GM12875 (cell line): ENCODE data around the gene C1QTNF7.

Experiments used
- H3K4me3 ChIP-seq: one replicate; pipeline ENCODE4 v1.5.1; 2011; ENCODE audit warnings: low read depth, low read length, control low read depth
- CTCF ChIP-seq: IDR thresholded peaks from 2 replicates; pipeline ENCODE4 v1.5.1; 2011; ENCODE audit warnings: low read depth, mild to moderate bottlenecking, control low read depth, inconsistent platforms, low read length, moderate library complexity, borderline replicate concordance; ENCODE audit not compliant: insufficient read depth

The C1QTNF7 gene

DNA sequence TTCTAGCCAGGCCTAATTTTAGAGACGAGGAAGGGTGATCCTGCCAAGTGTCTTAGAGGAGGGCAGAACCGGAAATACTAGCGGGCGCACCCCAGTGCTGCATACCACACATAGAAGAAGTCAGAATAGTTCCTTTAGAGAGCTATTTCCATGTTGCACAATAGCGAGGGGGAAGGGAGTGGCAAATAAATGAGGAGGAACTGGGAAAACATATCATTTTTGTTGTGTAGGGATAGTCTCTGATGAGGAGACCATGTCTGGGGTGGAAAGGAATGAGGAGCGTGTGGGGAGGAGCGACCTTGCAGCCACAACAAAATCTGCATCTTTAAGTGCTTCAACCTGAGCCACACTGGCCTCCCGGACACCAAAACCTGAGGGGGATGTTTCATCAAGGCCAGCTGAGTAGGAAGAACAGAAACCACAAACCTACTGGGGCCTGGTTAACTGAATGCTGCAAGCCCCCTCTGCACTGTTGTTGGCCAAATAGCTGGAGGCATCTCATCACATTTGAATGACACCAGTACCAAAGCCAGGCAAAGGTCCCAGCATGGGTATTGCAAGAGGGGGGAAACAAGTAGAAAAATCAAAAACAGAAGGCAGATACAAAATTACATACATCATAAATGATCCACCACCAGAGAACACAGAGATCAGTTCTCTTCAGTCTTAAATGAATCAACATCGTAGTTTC, 26.7 kb upstream of the C1QTNF7 start:
- no peak overlapping the region for H3K4me3 ChIP-seq
- no peak for TF ChIP-seq CTCF

- no peak overlapping the region for H3K4me3 ChIP-seq
- no peak for TF ChIP-seq CTCF
Measured at GRCh38 chr4:15402146-15402545, 25.7 kb upstream of the C1QTNF7 start.

DNA sequence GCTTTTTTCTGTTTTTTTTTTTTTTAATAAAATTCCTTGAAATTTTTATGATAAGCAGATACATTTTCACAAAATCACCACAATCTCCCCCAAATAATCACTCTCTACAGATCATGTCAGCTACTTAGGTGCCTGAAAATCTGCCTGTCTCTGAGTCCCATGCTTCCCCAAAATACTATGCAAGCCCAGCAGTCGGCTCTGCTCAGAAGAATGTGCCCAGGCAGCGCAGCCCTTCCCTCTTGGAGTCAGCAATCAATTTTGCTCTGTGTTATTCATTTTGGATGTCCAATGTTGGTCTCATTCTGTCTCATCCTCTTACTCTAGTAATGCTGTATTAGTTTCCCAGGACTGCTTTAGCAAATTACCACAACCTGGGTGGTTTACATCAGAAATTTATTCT, 24.9 kb upstream of the C1QTNF7 start:
- H3K4me3 ChIP-seq = no peak overlapping the region
- no peak for TF ChIP-seq CTCF

DNA sequence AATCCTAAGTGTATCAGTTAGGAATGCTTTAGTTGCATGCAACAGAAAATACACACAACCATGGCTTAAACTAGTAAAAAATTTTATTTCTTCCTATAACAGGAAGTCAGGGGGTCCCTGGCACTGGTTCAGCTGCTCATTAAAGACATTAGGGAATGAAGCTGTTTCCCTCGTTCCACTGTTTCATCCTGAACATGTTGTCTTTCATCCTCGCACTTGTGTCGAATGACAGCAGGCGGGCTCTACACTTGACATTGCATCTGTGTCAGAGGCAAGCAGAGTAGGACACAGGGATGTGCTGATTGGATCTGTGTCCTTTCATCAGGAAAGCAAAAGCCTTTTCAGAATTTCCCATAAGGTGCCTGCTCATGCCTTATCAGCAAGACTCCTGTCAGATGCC, 22.8 kb upstream of the C1QTNF7 start:
- TF ChIP-seq CTCF = no peak
- H3K4me3 ChIP-seq = no peak overlapping the region

- no peak overlapping the region for H3K4me3 ChIP-seq
- TF ChIP-seq CTCF = no peak
Measured at GRCh38 chr4:15410750-15411149, 17.1 kb upstream of the C1QTNF7 start.

DNA sequence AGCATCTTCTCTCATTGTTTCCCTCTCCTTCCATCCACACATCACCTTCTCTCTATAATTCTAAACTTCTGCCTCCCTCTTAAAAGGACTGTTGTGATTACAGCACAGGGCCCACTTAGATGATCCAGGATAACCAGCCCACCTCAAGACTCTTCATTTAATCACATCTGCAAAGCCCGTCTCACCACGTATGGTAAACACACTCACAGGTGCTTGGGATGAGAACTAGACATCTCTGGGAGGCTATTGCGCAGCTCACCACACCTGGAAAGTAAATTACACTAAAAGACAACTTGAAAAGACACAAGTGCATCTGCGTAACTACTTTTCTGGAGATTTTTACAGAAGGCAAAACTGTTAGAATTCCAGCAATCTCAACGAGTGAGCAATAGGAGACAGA, 15.4 kb upstream of the C1QTNF7 start:
- no peak overlapping the region for H3K4me3 ChIP-seq
- TF ChIP-seq CTCF = no peak

DNA sequence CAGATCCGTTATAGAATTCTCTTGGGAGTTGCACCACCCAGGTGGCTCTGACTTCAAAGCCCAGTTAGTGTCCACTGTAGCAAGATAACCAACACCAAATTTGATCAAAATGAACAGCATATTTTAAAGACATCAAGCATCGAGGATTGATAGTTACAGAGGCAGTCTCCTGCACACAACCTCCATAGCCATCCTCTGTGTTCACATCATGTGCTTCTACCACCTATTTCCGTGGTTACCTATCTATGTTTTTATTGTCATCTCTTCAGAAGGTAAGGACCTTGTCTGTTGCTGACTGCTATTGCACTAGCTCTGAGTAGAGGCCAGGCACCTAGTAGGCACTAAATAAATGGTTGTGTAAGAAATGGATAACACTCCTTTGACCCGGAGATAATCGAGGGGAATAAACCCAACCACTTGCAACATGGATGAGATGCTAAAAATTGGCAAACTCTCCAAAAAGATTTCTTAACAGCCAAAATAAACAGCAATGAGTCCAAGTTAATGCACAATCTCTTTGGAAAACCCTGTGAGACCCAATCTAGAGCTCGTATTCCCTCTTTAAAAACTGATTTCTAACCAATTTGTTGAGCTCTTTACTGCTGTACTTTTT, 14.7 kb upstream of the C1QTNF7 start:
- no peak for TF ChIP-seq CTCF
- no peak overlapping the region for H3K4me3 ChIP-seq
